ENCODE data around the gene CEMIP. TPM values are rescaled to one million over a fixed set of nuclear protein-coding genes. Genes with fewer than 3 reads are reported as not detected.

The CEMIP gene
- total and polyA plus RNA-seq, 2 donors: 0.28 to 2.9 TPM

- WGBS: 98% methylated on average over 3 of the region's 3 CpGs
- Histone ChIP-seq H3K9me3 (ENCODE audit: control insufficient read depth in 2 of 2, insufficient read depth in 1 of 2, low read length in 1 of 2) (no peaks in the 10 kb centered on the region), H3K36me3 (ENCODE audit: control insufficient read depth in 2 of 2, insufficient read depth in 2 of 2, low read length in 1 of 2) (peaks cover 6% of the 10 kb centered on the region in 2 donors), H3K4me1 (ENCODE audit: control insufficient read depth in 2 of 2, insufficient read depth in 2 of 2, low read length in 2 of 2) (no peaks in the 10 kb centered on the region), H3K27ac (ENCODE audit: low read depth in 1 of 2, low read length in 1 of 2) (no peak overlapping the region), H3K4me3 (ENCODE audit: low read length in 2 of 2) (no peak overlapping the region), H3K27me3 (ENCODE audit: control insufficient read depth in 2 of 2, insufficient read depth in 1 of 2, low read length in 1 of 2) (no peaks in the 10 kb centered on the region)
- no peak for DNase-seq (ENCODE audit: low read depth in 6 of 9, low spot score in 9 of 9)
Observed at GRCh38 chr15:80967451-80967850, 188.3 kb downstream of the CEMIP start.

GRCh38 chr15:80967991-80968510, 188.9 kb downstream of the CEMIP start:
- H3K9me3 ChIP-seq (ENCODE audit: control insufficient read depth in 2 of 2, insufficient read depth in 1 of 2, low read length in 1 of 2): no peaks in the 10 kb centered on the region
- no peaks in the 10 kb centered on the region for H3K4me1 ChIP-seq (ENCODE audit: control insufficient read depth in 2 of 2, insufficient read depth in 2 of 2, low read length in 2 of 2)
- H3K27ac ChIP-seq (ENCODE audit: low read depth in 1 of 2, low read length in 1 of 2): no peak overlapping the region
- no peak for DNase-seq (ENCODE audit: low read depth in 6 of 9, low spot score in 9 of 9)
- 98% methylated on average over 4 of the region's 4 CpGs for WGBS
- peaks cover 6% of the 10 kb centered on the region in 2 donors for H3K36me3 ChIP-seq (ENCODE audit: control insufficient read depth in 2 of 2, insufficient read depth in 2 of 2, low read length in 1 of 2)
- no peaks in the 10 kb centered on the region for H3K27me3 ChIP-seq (ENCODE audit: control insufficient read depth in 2 of 2, insufficient read depth in 1 of 2, low read length in 1 of 2)
- H3K4me3 ChIP-seq (ENCODE audit: low read length in 2 of 2): no peak overlapping the region

GRCh38 chr15:80969316-80969715, 190.1 kb downstream of the CEMIP start:
- H3K4me1 ChIP-seq (ENCODE audit: control insufficient read depth in 2 of 2, insufficient read depth in 2 of 2, low read length in 2 of 2): no peaks in the 10 kb centered on the region
- peaks cover 6% of the 10 kb centered on the region in 2 donors for H3K36me3 ChIP-seq (ENCODE audit: control insufficient read depth in 2 of 2, insufficient read depth in 2 of 2, low read length in 1 of 2)
- no peak overlapping the region for H3K27ac ChIP-seq (ENCODE audit: low read depth in 1 of 2, low read length in 1 of 2)
- H3K4me3 ChIP-seq (ENCODE audit: low read length in 2 of 2): no peak overlapping the region
- 93% methylated on average over 7 of the region's 7 CpGs for WGBS
- no peak for DNase-seq (ENCODE audit: low read depth in 6 of 9, low spot score in 9 of 9)
- no peaks in the 10 kb centered on the region for H3K9me3 ChIP-seq (ENCODE audit: control insufficient read depth in 2 of 2, insufficient read depth in 1 of 2, low read length in 1 of 2)
- no peaks in the 10 kb centered on the region for H3K27me3 ChIP-seq (ENCODE audit: control insufficient read depth in 2 of 2, insufficient read depth in 1 of 2, low read length in 1 of 2)

GRCh38 chr15:80970018-80970657, 191.0 kb downstream of the CEMIP start:
- 78% methylated on average over 12 of the region's 12 CpGs for WGBS
- no peak overlapping the region for H3K27ac ChIP-seq (ENCODE audit: low read depth in 1 of 2, low read length in 1 of 2)
- H3K4me1 ChIP-seq (ENCODE audit: control insufficient read depth in 2 of 2, insufficient read depth in 2 of 2, low read length in 2 of 2): no peaks in the 10 kb centered on the region
- peak in 6 of 9 donors; percentile 36 to 79 (median 58) for DNase-seq (ENCODE audit: low read depth in 6 of 9, low spot score in 9 of 9)
- H3K4me3 ChIP-seq (ENCODE audit: low read length in 2 of 2): no peak overlapping the region
- peaks cover 6% of the 10 kb centered on the region in 2 donors for H3K36me3 ChIP-seq (ENCODE audit: control insufficient read depth in 2 of 2, insufficient read depth in 2 of 2, low read length in 1 of 2)
- H3K9me3 ChIP-seq (ENCODE audit: control insufficient read depth in 2 of 2, insufficient read depth in 1 of 2, low read length in 1 of 2): no peaks in the 10 kb centered on the region
- H3K27me3 ChIP-seq (ENCODE audit: control insufficient read depth in 2 of 2, insufficient read depth in 1 of 2, low read length in 1 of 2): no peaks in the 10 kb centered on the region

- Histone ChIP-seq H3K4me1 (ENCODE audit: control insufficient read depth in 2 of 2, insufficient read depth in 2 of 2, low read length in 2 of 2) (no peaks in the 10 kb centered on the region), H3K9me3 (ENCODE audit: control insufficient read depth in 2 of 2, insufficient read depth in 1 of 2, low read length in 1 of 2) (no peaks in the 10 kb centered on the region), H3K27me3 (ENCODE audit: control insufficient read depth in 2 of 2, insufficient read depth in 1 of 2, low read length in 1 of 2) (no peaks in the 10 kb centered on the region), H3K36me3 (ENCODE audit: control insufficient read depth in 2 of 2, insufficient read depth in 2 of 2, low read length in 1 of 2) (peaks cover 6% of the 10 kb centered on the region in 2 donors), H3K4me3 (ENCODE audit: low read length in 2 of 2) (no peak overlapping the region), H3K27ac (ENCODE audit: low read depth in 1 of 2, low read length in 1 of 2) (no peak overlapping the region)
- DNase-seq (ENCODE audit: low read depth in 6 of 9, low spot score in 9 of 9): no peak
- 98% methylated on average over 3 of the region's 3 CpGs for WGBS
Observed at GRCh38 chr15:80970658-80971057, 191.5 kb downstream of the CEMIP start.

- no peak overlapping the region for H3K27ac ChIP-seq (ENCODE audit: low read depth in 1 of 2, low read length in 1 of 2)
- no peaks in the 10 kb centered on the region for H3K4me1 ChIP-seq (ENCODE audit: control insufficient read depth in 2 of 2, insufficient read depth in 2 of 2, low read length in 2 of 2)
- no peak for DNase-seq (ENCODE audit: low read depth in 6 of 9, low spot score in 9 of 9)
- H3K27me3 ChIP-seq (ENCODE audit: control insufficient read depth in 2 of 2, insufficient read depth in 1 of 2, low read length in 1 of 2): no peaks in the 10 kb centered on the region
- peaks cover 6% of the 10 kb centered on the region in 2 donors for H3K36me3 ChIP-seq (ENCODE audit: control insufficient read depth in 2 of 2, insufficient read depth in 2 of 2, low read length in 1 of 2)
- no peaks in the 10 kb centered on the region for H3K9me3 ChIP-seq (ENCODE audit: control insufficient read depth in 2 of 2, insufficient read depth in 1 of 2, low read length in 1 of 2)
- WGBS: 94% methylated on average over 2 of the region's 2 CpGs
- H3K4me3 ChIP-seq (ENCODE audit: low read length in 2 of 2): no peak overlapping the region
Observed at GRCh38 chr15:80971143-80971542, 192.0 kb downstream of the CEMIP start.

GRCh38 chr15:80972276-80972675, 193.1 kb downstream of the CEMIP start:
- Histone ChIP-seq H3K36me3 (ENCODE audit: control insufficient read depth in 2 of 2, insufficient read depth in 2 of 2, low read length in 1 of 2) (peaks cover 6 to 11% of the 10 kb centered on the region in 2 donors), H3K27me3 (ENCODE audit: control insufficient read depth in 2 of 2, insufficient read depth in 1 of 2, low read length in 1 of 2) (no peaks in the 10 kb centered on the region), H3K4me3 (ENCODE audit: low read length in 2 of 2) (no peak overlapping the region), H3K27ac (ENCODE audit: low read depth in 1 of 2, low read length in 1 of 2) (no peak overlapping the region), H3K9me3 (ENCODE audit: control insufficient read depth in 2 of 2, insufficient read depth in 1 of 2, low read length in 1 of 2) (no peaks in the 10 kb centered on the region), H3K4me1 (ENCODE audit: control insufficient read depth in 2 of 2, insufficient read depth in 2 of 2, low read length in 2 of 2) (no peaks in the 10 kb centered on the region)
- WGBS: 97% methylated on average over 3 of the region's 3 CpGs
- DNase-seq (ENCODE audit: low read depth in 6 of 9, low spot score in 9 of 9): no peak

- no peaks in the 10 kb centered on the region for H3K4me1 ChIP-seq (ENCODE audit: control insufficient read depth in 2 of 2, insufficient read depth in 2 of 2, low read length in 2 of 2)
- peaks cover 23 to 24% of the 10 kb centered on the region in 2 donors for H3K36me3 ChIP-seq (ENCODE audit: control insufficient read depth in 2 of 2, insufficient read depth in 2 of 2, low read length in 1 of 2)
- DNase-seq (ENCODE audit: low read depth in 6 of 9, low spot score in 9 of 9): no peak
- no peak overlapping the region for H3K4me3 ChIP-seq (ENCODE audit: low read length in 2 of 2)
- no peaks in the 10 kb centered on the region for H3K27me3 ChIP-seq (ENCODE audit: control insufficient read depth in 2 of 2, insufficient read depth in 1 of 2, low read length in 1 of 2)
- H3K27ac ChIP-seq (ENCODE audit: low read depth in 1 of 2, low read length in 1 of 2): no peak overlapping the region
- WGBS: 98% methylated on average over 4 of the region's 4 CpGs
- no peaks in the 10 kb centered on the region for H3K9me3 ChIP-seq (ENCODE audit: control insufficient read depth in 2 of 2, insufficient read depth in 1 of 2, low read length in 1 of 2)
Observed at GRCh38 chr15:80974914-80975313, 195.7 kb downstream of the CEMIP start.

- H3K36me3 ChIP-seq (ENCODE audit: control insufficient read depth in 2 of 2, insufficient read depth in 2 of 2, low read length in 1 of 2): peaks cover 28 to 32% of the 10 kb centered on the region in 2 donors
- peak overlapping the region in 1 of 2 donors; percentile 13 for H3K27ac ChIP-seq (ENCODE audit: low read depth in 1 of 2, low read length in 1 of 2)
- no peaks in the 10 kb centered on the region for H3K9me3 ChIP-seq (ENCODE audit: control insufficient read depth in 2 of 2, insufficient read depth in 1 of 2, low read length in 1 of 2)
- WGBS: 100% methylated on average over 4 of the region's 4 CpGs
- H3K4me1 ChIP-seq (ENCODE audit: control insufficient read depth in 2 of 2, insufficient read depth in 2 of 2, low read length in 2 of 2): peaks cover 0 to under 1% of the 10 kb centered on the region in 2 donors
- no peak overlapping the region for H3K4me3 ChIP-seq (ENCODE audit: low read length in 2 of 2)
- no peaks in the 10 kb centered on the region for H3K27me3 ChIP-seq (ENCODE audit: control insufficient read depth in 2 of 2, insufficient read depth in 1 of 2, low read length in 1 of 2)
- no peak for DNase-seq (ENCODE audit: low read depth in 6 of 9, low spot score in 9 of 9)
Observed at GRCh38 chr15:80976851-80977250, 197.7 kb downstream of the CEMIP start.

All from thymus (tissue), 11 donors.